ENCODE data around the gene CATSPER4. TPM values are rescaled to one million over a fixed set of nuclear protein-coding genes. Genes with fewer than 3 reads are reported as not detected.

The CATSPER4 gene
- total RNA-seq, 1 experiment from 2014 or later: 0.20 TPM

DNA sequence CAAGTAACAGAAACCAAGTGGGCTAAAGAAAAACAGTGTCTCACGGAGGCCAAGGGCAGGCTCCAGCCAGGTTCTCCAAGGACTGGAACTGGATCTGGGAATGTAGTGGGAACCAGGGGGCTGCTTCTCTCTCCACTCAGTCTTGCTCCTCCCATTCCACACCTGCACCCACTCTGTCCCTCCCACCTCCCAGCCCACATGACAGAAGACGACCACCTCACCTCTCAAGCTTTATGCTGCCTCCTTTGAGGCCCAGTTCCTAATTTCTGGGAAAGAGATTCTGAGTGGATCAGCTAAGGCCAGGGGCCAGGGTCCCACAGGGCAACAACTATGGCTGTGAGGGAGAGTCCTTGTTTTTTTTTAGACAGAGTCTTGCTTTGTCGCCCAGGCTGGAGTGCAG lies 24.8 kb downstream of the CATSPER4 start:
- CTCF ChIA-PET: interaction anchor here (0.6 kb wide), 1 partner anchor 203 kb away, joined by 3 read pairs; no protein-coding TSS in a partner anchor

GRCh38 chr1:26218906-26219494 lies 28.6 kb downstream of the CATSPER4 start:
- POLR2A ChIA-PET: no interaction called here
- H3K4me3 ChIP-seq (ENCODE audit: low read depth, low read length): no peak overlapping the region
- Mint-ChIP-seq H3K4me1 (ENCODE audit: low read depth, unreplicated experiment) (no peaks in the 10 kb centered on the region), H3K36me3 (ENCODE audit: insufficient read depth, unreplicated experiment) (no peaks in the 10 kb centered on the region), H3K4me3 (ENCODE audit: unreplicated experiment) (no peak overlapping the region), H3K27me3 (ENCODE audit: insufficient read depth, unreplicated experiment) (no peaks in the 10 kb centered on the region), H3K9me3 (ENCODE audit: unreplicated experiment) (no peaks in the 10 kb centered on the region), H3K27ac (ENCODE audit: unreplicated experiment) (no peak overlapping the region)
- H3K27me3 ChIP-seq (replicated peaks; ENCODE audit: control insufficient read depth, insufficient read depth, low read length): no peaks in the 10 kb centered on the region
- no peak for DNase-seq
- CTCF ChIA-PET: no interaction called here
- H3K4me1 ChIP-seq: no peaks in the 10 kb centered on the region
- intact Hi-C loops (cut with micrococcal nuclease; ENCODE audit: unreplicated experiment): no loop called here
- no peak for TF ChIP-seq CTCF (IDR thresholded peaks at IDR 0.05; ENCODE audit: insufficient read depth in 1 of 2, low read depth in 1 of 2, low read length in 1 of 2, severe bottlenecking in 1 of 2, unreplicated experiment in 1 of 2)
- no peaks in the 10 kb centered on the region for H3K36me3 ChIP-seq (ENCODE audit: control insufficient read depth, insufficient read depth, low read length)
- no peaks in the 10 kb centered on the region for H3K9me3 ChIP-seq
- BruUV-seq (replicated peaks): no TSS peak

More for the DNA sequence above, 24.8 kb downstream of the CATSPER4 start:
- POLR2A ChIA-PET: no interaction called here
- H3K27ac Mint-ChIP-seq (ENCODE audit: unreplicated experiment): no peak overlapping the region
- no peaks in the 10 kb centered on the region for H3K36me3 ChIP-seq (ENCODE audit: control insufficient read depth, insufficient read depth, low read length)
- no peaks in the 10 kb centered on the region for H3K9me3 ChIP-seq
- BruUV-seq (replicated peaks): no TSS peak
- no peaks in the 10 kb centered on the region for H3K36me3 Mint-ChIP-seq (ENCODE audit: insufficient read depth, unreplicated experiment)
- no peak overlapping the region for H3K4me3 Mint-ChIP-seq (ENCODE audit: unreplicated experiment)
- intact Hi-C loops (cut with micrococcal nuclease; ENCODE audit: unreplicated experiment): no loop called here
- H3K9me3 Mint-ChIP-seq (ENCODE audit: unreplicated experiment): no peaks in the 10 kb centered on the region
- H3K4me1 ChIP-seq: no peaks in the 10 kb centered on the region
- TF ChIP-seq CTCF (IDR thresholded peaks at IDR 0.05; ENCODE audit: insufficient read depth in 1 of 2, low read depth in 1 of 2, low read length in 1 of 2, severe bottlenecking in 1 of 2, unreplicated experiment in 1 of 2): no peak
- peaks cover 3% of the 10 kb centered on the region for H3K27me3 Mint-ChIP-seq (ENCODE audit: insufficient read depth, unreplicated experiment)
- no peak overlapping the region for H3K4me3 ChIP-seq (ENCODE audit: low read depth, low read length)
- DNase-seq: no peak
- no peaks in the 10 kb centered on the region for H3K4me1 Mint-ChIP-seq (ENCODE audit: low read depth, unreplicated experiment)
- H3K27me3 ChIP-seq (replicated peaks; ENCODE audit: control insufficient read depth, insufficient read depth, low read length): no peaks in the 10 kb centered on the region

DNA sequence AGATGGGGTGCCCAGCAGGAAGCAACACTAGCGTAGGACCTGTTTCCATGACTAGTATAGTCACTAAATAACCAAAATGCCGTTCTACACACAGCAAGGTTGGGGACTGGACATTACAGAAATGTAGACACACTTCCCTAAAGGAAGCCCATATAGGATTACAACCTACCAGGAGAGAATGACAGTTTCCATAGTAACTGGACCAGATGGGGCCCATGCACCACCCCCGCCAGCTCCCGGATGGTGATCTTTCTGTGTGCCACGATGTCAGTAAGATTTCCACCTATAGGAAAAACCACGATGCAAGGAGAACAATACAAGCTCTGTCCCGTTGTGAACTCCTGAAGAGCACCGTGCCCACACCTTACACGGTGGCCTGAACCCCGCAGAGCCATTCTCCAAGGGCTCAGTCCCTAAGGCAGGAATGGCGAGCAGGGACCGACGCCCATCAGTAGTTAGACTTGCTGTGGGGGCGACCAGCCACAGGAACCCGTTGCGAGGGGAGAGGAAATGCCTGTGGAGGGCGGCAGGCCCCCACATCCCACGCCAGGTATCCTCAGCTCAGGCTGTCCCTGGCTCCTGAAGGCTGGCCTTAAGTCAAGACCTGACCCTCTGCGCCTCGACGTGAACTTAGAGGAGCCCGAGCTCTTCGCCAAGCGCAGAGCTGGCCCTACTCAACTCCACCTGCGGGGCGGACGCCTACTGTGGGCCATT lies 30.0 kb downstream of the CATSPER4 start:
- H3K9me3 ChIP-seq: no peaks in the 10 kb centered on the region
- CTCF ChIA-PET: interaction anchor here (0.6 to 1.0 kb wide), 2 partner anchors 55 to 73 kb away, joined by 3 read pairs; no protein-coding TSS in a partner anchor

More for the DNA sequence above, 30.0 kb downstream of the CATSPER4 start:
- Mint-ChIP-seq H3K4me1 (ENCODE audit: low read depth, unreplicated experiment) (no peaks in the 10 kb centered on the region), H3K27ac (ENCODE audit: unreplicated experiment) (no peak overlapping the region), H3K9me3 (ENCODE audit: unreplicated experiment) (no peaks in the 10 kb centered on the region), H3K27me3 (ENCODE audit: insufficient read depth, unreplicated experiment) (no peaks in the 10 kb centered on the region), H3K4me3 (ENCODE audit: unreplicated experiment) (no peak overlapping the region), H3K36me3 (ENCODE audit: insufficient read depth, unreplicated experiment) (no peaks in the 10 kb centered on the region)
- no peaks in the 10 kb centered on the region for H3K36me3 ChIP-seq (ENCODE audit: control insufficient read depth, insufficient read depth, low read length)
- H3K4me3 ChIP-seq (ENCODE audit: low read depth, low read length): no peak overlapping the region
- no TSS peak for BruUV-seq (replicated peaks)
- intact Hi-C loops (cut with micrococcal nuclease; ENCODE audit: unreplicated experiment): no loop called here
- no peaks in the 10 kb centered on the region for H3K4me1 ChIP-seq
- DNase-seq: no peak
- POLR2A ChIA-PET: no interaction called here
- no peaks in the 10 kb centered on the region for H3K27me3 ChIP-seq (replicated peaks; ENCODE audit: control insufficient read depth, insufficient read depth, low read length)
- TF ChIP-seq CTCF (IDR thresholded peaks at IDR 0.05; ENCODE audit: insufficient read depth in 1 of 2, low read depth in 1 of 2, low read length in 1 of 2, severe bottlenecking in 1 of 2, unreplicated experiment in 1 of 2): no peak

All from Caco-2 (cell line).